Skeletal muscle satellite cell (primary cell): ENCODE data around the gene CFAP410.

Source experiments
- H3K27me3 ChIP-seq: 2 replicates; pipeline ENCODE4 v1.7.0; 2013; ENCODE audit warnings: low read length; ENCODE audit not compliant: control insufficient read depth, insufficient read depth
- H3K36me3 ChIP-seq: 2 replicates; pipeline ENCODE4 v1.7.0; 2013; ENCODE audit warnings: mild to moderate bottlenecking, control low read depth, low read length; ENCODE audit not compliant: insufficient read depth
- H3K4me1 ChIP-seq: 2 replicates; pipeline ENCODE4 v1.7.0; 2013; ENCODE audit warnings: low read length; ENCODE audit not compliant: control insufficient read depth, insufficient read depth
- H3K4me2 ChIP-seq: 2 replicates; pipeline ENCODE4 v1.7.0; 2013; ENCODE audit warnings: mild to moderate bottlenecking, low read length
- H3K4me3 ChIP-seq: 2 replicates; pipeline ENCODE4 v1.7.0; 2013; ENCODE audit warnings: low read length
- H3K9ac ChIP-seq: 2 replicates; pipeline ENCODE4 v1.7.0; 2013; ENCODE audit warnings: mild to moderate bottlenecking, low read depth, low read length, moderate library complexity
- H3K9me3 ChIP-seq: replicated peaks from 2 replicates; pipeline ENCODE4 v1.7.0; 2013; ENCODE audit warnings: mild to moderate bottlenecking, control low read depth, low read length

CFAP410 gene

GRCh38 chr21:44317871-44318270, 21.3 kb downstream of the CFAP410 start:
- Histone ChIP-seq H3K27me3 (no peaks in the 10 kb centered on the region), H3K4me3 (no peak overlapping the region), H3K9me3 (no peaks in the 10 kb centered on the region), H3K36me3 (peaks cover 44% of the 10 kb centered on the region), H3K4me1 (no peaks in the 10 kb centered on the region), H3K4me2 (no peak overlapping the region), H3K9ac (no peak overlapping the region)

- peaks cover 39% of the 10 kb centered on the region for H3K36me3 ChIP-seq
- H3K4me3 ChIP-seq, result no peak overlapping the region
- no peak overlapping the region for H3K4me2 ChIP-seq
Measured at GRCh38 chr21:44317241-44317782, 21.9 kb downstream of the CFAP410 start.

GRCh38 chr21:44316277-44316900, 22.8 kb downstream of the CFAP410 start:
- peaks cover 44% of the 10 kb centered on the region for H3K36me3 ChIP-seq

More at GRCh38 chr21:44317241-44317782, 21.9 kb downstream of the CFAP410 start:
- H3K9me3 ChIP-seq, result no peaks in the 10 kb centered on the region
- no peaks in the 10 kb centered on the region for H3K4me1 ChIP-seq
- no peak overlapping the region for H3K9ac ChIP-seq
- no peaks in the 10 kb centered on the region for H3K27me3 ChIP-seq

GRCh38 chr21:44315691-44316203, 23.4 kb downstream of the CFAP410 start:
- Histone ChIP-seq H3K4me2 (no peak overlapping the region), H3K27me3 (no peaks in the 10 kb centered on the region), H3K36me3 (peaks cover 50% of the 10 kb centered on the region), H3K4me3 (no peak overlapping the region), H3K9ac (no peak overlapping the region), H3K9me3 (no peaks in the 10 kb centered on the region), H3K4me1 (no peaks in the 10 kb centered on the region)

More at GRCh38 chr21:44316277-44316900, 22.8 kb downstream of the CFAP410 start:
- H3K27me3 ChIP-seq, result no peaks in the 10 kb centered on the region
- no peaks in the 10 kb centered on the region for H3K9me3 ChIP-seq
- H3K4me1 ChIP-seq, result no peaks in the 10 kb centered on the region
- H3K9ac ChIP-seq, result no peak overlapping the region
- no peak overlapping the region for H3K4me3 ChIP-seq
- H3K4me2 ChIP-seq, result no peak overlapping the region

GRCh38 chr21:44314561-44314960, 24.6 kb downstream of the CFAP410 start:
- no peaks in the 10 kb centered on the region for H3K27me3 ChIP-seq
- no peaks in the 10 kb centered on the region for H3K9me3 ChIP-seq
- H3K9ac ChIP-seq, result no peak overlapping the region
- H3K4me3 ChIP-seq, result no peak overlapping the region
- H3K36me3 ChIP-seq, result peaks cover 48% of the 10 kb centered on the region
- no peaks in the 10 kb centered on the region for H3K4me1 ChIP-seq
- no peak overlapping the region for H3K4me2 ChIP-seq

- Histone ChIP-seq H3K9me3 (no peaks in the 10 kb centered on the region), H3K27me3 (no peaks in the 10 kb centered on the region), H3K36me3 (peaks cover 44% of the 10 kb centered on the region), H3K4me3 (no peak overlapping the region), H3K4me1 (no peaks in the 10 kb centered on the region), H3K9ac (no peak overlapping the region), H3K4me2 (no peak overlapping the region)
Measured at GRCh38 chr21:44314128-44314527, 25.1 kb downstream of the CFAP410 start.

- peaks cover 46% of the 10 kb centered on the region for H3K36me3 ChIP-seq
- no peaks in the 10 kb centered on the region for H3K4me1 ChIP-seq
- H3K9ac ChIP-seq, result no peak overlapping the region
- H3K4me3 ChIP-seq, result no peak overlapping the region
- H3K4me2 ChIP-seq, result no peak overlapping the region
- H3K27me3 ChIP-seq, result no peaks in the 10 kb centered on the region
- H3K9me3 ChIP-seq, result no peaks in the 10 kb centered on the region
Measured at GRCh38 chr21:44313451-44313850, 25.7 kb downstream of the CFAP410 start.

- Histone ChIP-seq H3K36me3 (peaks cover 41% of the 10 kb centered on the region), H3K4me2 (no peak overlapping the region), H3K4me1 (no peaks in the 10 kb centered on the region), H3K9ac (no peak overlapping the region), H3K4me3 (no peak overlapping the region), H3K27me3 (no peaks in the 10 kb centered on the region), H3K9me3 (no peaks in the 10 kb centered on the region)
Measured at GRCh38 chr21:44312716-44313115, 26.5 kb downstream of the CFAP410 start.

- H3K4me2 ChIP-seq, result no peak overlapping the region
- no peak overlapping the region for H3K4me3 ChIP-seq
- no peak overlapping the region for H3K9ac ChIP-seq
- peaks cover 40% of the 10 kb centered on the region for H3K36me3 ChIP-seq
- no peaks in the 10 kb centered on the region for H3K4me1 ChIP-seq
- H3K9me3 ChIP-seq, result no peaks in the 10 kb centered on the region
- H3K27me3 ChIP-seq, result no peaks in the 10 kb centered on the region
Measured at GRCh38 chr21:44312089-44312488, 27.1 kb downstream of the CFAP410 start.

- Histone ChIP-seq H3K36me3 (peaks cover 43% of the 10 kb centered on the region), H3K9ac (no peak overlapping the region), H3K27me3 (no peaks in the 10 kb centered on the region), H3K9me3 (no peaks in the 10 kb centered on the region), H3K4me2 (no peak overlapping the region), H3K4me1 (no peaks in the 10 kb centered on the region), H3K4me3 (no peak overlapping the region)
Measured at GRCh38 chr21:44310628-44311507, 28.3 kb downstream of the CFAP410 start.

- Histone ChIP-seq H3K9me3 (no peaks in the 10 kb centered on the region), H3K27me3 (no peaks in the 10 kb centered on the region), H3K4me2 (no peak overlapping the region), H3K36me3 (peaks cover 32% of the 10 kb centered on the region), H3K4me3 (no peak overlapping the region), H3K9ac (no peak overlapping the region), H3K4me1 (no peaks in the 10 kb centered on the region)
Measured at GRCh38 chr21:44306936-44307704, 32.1 kb downstream of the CFAP410 start.
